GM15510 (cell line): ENCODE results near the gene NR2C2.

ENCODE experiments used
- POLR2A ChIP-seq: IDR thresholded peaks from 3 replicates; pipeline ENCODE4 v1.6.1; 2011; ENCODE audit warnings: borderline replicate concordance; ENCODE audit not compliant: insufficient read length; ENCODE audit errors: extremely low read depth

NR2C2 gene

DNA sequence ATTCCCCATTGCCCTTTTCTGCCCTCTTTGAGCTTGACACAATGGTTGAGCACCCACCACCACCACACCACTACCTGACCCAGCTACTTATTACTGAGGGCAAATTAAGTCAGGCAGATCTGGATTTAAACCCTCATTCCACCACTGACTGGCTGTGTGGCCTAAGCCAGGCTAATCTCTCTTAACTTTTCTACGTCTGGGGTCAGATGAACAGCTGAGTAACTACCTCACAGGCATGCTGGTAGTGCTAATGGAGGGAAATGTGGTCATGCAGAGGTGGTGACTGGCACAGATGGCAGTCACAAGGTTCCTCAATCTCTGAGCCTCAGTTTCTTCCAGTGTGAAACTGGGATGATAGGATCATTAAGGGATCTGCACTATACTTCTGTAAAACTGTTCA, 122.1 kb downstream of the NR2C2 start:
- no peak for TF ChIP-seq POLR2A

DNA sequence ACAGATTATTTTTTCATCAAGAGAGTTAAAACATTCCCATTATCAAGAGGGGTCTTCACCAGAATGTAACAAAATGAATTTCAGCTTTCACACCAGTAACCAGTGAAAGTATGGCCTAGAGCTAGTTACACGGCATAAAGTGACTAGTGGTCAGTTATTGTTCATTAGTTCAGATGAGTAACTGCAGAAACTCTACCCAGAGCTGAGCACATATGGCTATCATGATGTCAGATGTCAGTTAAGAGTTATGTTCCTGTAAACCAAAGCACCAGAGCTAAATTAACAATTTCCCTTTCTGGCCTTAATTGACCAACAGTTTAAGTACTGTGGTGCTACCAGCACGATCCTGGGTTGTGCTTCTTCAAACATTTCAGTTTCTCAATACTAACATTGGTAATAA, 124.3 kb downstream of the NR2C2 start:
- TF ChIP-seq POLR2A = no peak

DNA sequence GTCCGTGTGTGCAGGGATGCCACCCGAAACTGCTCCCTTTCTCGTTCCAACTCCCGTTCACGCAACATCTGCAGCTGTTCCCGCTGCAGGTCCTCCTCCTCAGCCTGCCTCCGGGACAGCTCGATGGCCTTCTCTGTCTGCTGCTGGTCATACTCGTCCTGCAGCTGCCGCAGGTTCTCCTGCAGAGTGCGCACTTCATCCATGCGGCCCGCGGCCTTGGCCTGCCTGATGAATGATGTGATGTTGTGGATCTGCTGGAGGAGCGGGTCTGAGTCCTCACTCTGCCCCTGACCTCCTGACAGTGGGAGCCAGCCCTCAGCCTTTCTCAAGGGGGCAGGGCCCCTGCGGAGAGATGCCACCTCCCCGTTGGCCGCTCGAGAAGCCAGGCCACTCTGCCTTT, 127.1 kb downstream of the NR2C2 start:
- no peak for TF ChIP-seq POLR2A

GRCh38 chr3:15079091-15079490, 131.7 kb downstream of the NR2C2 start:
- no peak for TF ChIP-seq POLR2A

DNA sequence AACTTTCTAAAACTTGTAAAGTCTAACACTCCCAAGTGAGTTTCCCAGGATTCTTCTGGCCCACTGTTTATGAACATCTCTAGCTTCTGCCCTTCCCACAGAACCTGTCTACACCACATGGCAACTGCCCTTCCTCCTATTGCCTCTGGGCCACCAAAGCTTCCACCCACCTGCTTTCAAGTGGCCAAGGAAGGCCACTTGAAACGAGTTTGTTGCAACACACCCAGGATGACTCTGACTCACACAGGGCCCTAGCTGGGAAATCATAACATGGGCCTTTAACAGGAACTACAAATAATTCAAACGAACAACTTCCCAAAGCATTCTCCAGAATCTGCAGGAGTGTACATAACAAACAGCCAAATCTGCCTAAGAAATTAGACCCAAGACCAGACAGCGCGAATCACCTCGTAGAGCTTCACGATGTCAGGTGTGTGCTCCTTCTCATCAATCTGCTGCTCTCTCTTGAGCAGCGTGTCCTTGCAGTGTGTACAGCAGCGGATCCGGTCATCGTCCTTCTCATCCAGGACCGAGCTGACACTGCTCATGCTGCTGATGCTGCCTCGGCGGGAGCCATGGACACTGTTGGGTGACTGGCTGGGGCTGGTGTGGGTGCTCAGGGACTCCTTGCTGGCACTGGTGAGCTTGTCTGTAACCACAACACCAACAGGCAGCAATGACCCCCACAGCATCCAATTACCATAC, 134.7 kb downstream of the NR2C2 start:
- TF ChIP-seq POLR2A = no peak

- no peak for TF ChIP-seq POLR2A
Observed at GRCh38 chr3:15083252-15083651, 135.9 kb downstream of the NR2C2 start.

- TF ChIP-seq POLR2A = no peak
Observed at GRCh38 chr3:15086263-15086662, 138.9 kb downstream of the NR2C2 start.

DNA sequence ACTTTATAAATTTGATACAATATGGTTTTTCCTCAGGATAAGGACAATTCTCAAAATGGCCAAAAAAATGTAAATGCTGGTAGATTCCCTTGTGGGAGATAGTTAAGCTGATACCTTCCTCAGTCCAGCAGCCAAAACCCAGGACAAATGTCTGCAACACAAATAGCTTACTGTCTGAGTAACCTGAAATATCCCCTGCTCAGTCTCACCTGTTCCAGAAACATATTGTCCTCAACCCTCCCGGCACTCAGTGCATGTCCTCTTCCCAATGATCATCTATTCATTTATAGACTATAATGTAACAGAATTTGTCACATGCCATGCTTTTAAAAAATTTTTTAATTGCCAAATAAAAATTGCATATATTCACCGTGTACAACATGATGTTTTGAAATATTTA, 139.3 kb downstream of the NR2C2 start:
- no peak for TF ChIP-seq POLR2A

GRCh38 chr3:15089201-15089600, 141.8 kb downstream of the NR2C2 start:
- no peak for TF ChIP-seq POLR2A

DNA sequence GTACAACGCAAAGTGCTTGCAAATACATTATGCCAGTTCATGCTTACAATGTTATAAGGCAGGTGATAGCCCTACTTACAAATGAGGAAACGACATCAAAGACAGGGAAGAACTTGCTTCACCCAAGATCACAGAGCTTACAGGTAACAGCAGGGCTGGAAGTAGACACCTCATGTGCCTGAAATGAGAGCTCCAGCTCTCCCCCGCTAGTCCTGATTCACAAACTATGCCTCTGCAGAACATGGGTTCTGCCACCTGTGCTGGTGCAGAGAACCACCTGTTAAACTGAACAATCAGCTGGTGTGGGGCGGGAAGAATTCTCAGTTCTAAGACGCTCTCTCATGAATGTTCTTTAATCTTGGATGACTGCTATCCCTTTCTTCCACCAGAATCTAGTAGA, 144.2 kb downstream of the NR2C2 start:
- no peak for TF ChIP-seq POLR2A

- TF ChIP-seq POLR2A = no peak
Observed at GRCh38 chr3:15092686-15093085, 145.3 kb downstream of the NR2C2 start.

- TF ChIP-seq POLR2A = no peak
Observed at GRCh38 chr3:15094187-15094875, 146.9 kb downstream of the NR2C2 start.

- no peak for TF ChIP-seq POLR2A
Observed at GRCh38 chr3:15096046-15096445, 148.7 kb downstream of the NR2C2 start.

GRCh38 chr3:15097891-15098290, 150.5 kb downstream of the NR2C2 start:
- TF ChIP-seq POLR2A = no peak
